ENCODE measurements around the gene DIRAS1.

Gene DIRAS1, protein sequence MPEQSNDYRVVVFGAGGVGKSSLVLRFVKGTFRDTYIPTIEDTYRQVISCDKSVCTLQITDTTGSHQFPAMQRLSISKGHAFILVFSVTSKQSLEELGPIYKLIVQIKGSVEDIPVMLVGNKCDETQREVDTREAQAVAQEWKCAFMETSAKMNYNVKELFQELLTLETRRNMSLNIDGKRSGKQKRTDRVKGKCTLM

GRCh38 chr19:2720777-2721569, at the start of gene DIRAS1:
Gene DIRAS1 (minus strand): TSS chr19:2721372. CDS start chr19:2717806, 3,566 bp downstream.
- DNase-seq (ENCODE audit: low read depth, low spot score), result no peak

- DNase-seq (ENCODE audit: low read depth, low spot score), result no peak
Observed at GRCh38 chr19:2770055-2771013, 49.2 kb upstream of the DIRAS1 start.

GRCh38 chr19:2769218-2769617, 48.0 kb upstream of the DIRAS1 start:
- DNase-seq (ENCODE audit: low read depth, low spot score), result no peak

- no peak for DNase-seq (ENCODE audit: low read depth, low spot score)
Observed at GRCh38 chr19:2768365-2769132, 47.4 kb upstream of the DIRAS1 start.

- no peak for DNase-seq (ENCODE audit: low read depth, low spot score)
Observed at GRCh38 chr19:2767688-2768087, 46.5 kb upstream of the DIRAS1 start.

DNA sequence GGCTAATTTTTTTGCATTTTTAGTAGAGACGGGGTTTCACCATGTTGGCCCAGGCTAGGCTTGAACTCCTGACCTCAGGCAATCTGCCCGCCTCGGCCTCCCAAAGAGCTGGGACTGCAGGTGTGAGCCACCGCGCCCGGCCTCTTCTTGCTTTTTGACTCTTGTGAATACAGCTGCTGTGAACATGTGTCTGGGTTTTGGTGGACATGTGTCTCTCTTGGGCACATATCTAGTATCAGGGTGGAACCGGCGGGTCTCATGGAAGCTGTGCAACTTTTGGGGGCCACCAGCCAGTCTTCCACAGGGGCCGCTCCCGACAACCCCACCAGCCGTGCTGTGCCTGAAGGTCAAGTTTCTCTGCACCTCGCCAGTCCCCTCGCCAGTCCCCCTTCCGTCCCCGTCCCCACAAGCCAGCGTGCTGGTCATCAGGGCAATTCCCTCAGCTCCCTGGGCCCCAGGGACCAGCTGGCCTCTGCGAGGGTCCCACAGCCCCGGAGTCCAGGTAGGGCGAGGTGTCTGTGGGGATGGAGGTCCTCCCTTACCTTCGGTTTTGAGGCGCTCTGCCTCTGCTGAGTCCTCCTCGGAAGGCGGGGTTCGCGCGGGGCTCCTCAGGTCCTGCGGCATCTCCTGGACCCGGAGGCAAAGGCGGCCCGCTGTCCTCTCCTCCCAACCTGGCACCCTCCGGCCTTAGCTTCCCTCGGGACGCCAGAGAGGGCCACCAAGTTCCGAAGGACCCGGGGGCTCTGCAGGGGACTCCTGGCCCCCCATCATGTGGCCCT, 45.6 kb upstream of the DIRAS1 start:
- no peak for DNase-seq (ENCODE audit: low read depth, low spot score)

- DNase-seq (ENCODE audit: low read depth, low spot score), result no peak
Observed at GRCh38 chr19:2765376-2765775, 44.2 kb upstream of the DIRAS1 start.

- DNase-seq (ENCODE audit: low read depth, low spot score), result no peak
Observed at GRCh38 chr19:2764945-2765344, 43.8 kb upstream of the DIRAS1 start.

DNA sequence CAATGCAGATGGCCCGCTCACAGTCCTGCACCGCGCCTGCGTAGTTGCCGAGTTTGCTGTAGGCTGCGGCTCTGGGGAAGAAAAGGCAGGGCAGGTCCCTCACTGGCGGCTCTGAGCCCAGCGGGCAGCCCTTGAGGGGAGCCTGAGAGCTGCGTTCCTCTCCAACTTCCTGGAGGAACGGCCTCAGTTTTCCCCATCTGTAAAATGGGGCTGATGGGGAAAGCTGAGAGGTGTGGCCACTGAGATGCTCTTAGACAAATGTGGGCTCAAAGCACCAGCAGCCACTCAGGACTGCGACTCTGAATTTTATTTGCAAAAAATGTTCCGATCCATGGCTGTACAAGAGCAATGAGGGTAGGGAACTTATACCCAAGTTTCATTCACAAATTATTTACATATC, 42.5 kb upstream of the DIRAS1 start:
- no peak for DNase-seq (ENCODE audit: low read depth, low spot score)

DNA sequence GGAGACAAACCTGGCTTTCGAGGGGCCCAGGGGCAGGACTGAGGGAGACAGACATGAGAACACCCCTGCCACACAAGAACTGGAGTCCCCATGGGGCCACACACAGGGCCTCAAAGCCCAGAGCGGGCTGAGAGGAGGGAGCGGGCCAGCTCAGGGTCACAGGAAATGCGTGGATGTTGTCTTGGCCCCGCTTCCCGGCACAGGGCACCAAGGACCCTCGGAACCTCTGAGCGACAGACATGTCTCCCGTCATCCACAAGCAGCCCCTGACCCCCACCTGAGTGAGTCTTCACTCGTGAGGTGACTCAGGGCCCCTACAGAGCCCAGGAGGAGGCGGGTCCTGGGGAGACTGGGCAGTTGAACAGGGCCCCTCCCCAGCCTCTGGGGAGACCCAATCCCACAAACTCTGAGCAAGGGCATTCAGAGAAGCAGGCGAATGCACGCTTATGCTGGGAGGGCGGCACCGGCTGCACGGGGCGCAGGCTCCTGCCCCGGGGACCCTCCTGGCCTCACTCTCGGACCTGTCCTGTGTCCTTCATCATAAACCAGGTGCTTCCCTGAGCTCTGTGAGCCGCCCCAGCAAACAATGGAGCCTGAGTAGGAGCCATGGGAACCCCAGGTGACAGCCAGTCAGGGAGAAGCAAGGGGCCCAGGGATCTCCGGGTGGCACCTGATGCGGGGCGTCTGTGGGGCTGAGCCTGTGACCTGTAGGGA, 41.8 kb upstream of the DIRAS1 start:
- no peak for DNase-seq (ENCODE audit: low read depth, low spot score)

DNA sequence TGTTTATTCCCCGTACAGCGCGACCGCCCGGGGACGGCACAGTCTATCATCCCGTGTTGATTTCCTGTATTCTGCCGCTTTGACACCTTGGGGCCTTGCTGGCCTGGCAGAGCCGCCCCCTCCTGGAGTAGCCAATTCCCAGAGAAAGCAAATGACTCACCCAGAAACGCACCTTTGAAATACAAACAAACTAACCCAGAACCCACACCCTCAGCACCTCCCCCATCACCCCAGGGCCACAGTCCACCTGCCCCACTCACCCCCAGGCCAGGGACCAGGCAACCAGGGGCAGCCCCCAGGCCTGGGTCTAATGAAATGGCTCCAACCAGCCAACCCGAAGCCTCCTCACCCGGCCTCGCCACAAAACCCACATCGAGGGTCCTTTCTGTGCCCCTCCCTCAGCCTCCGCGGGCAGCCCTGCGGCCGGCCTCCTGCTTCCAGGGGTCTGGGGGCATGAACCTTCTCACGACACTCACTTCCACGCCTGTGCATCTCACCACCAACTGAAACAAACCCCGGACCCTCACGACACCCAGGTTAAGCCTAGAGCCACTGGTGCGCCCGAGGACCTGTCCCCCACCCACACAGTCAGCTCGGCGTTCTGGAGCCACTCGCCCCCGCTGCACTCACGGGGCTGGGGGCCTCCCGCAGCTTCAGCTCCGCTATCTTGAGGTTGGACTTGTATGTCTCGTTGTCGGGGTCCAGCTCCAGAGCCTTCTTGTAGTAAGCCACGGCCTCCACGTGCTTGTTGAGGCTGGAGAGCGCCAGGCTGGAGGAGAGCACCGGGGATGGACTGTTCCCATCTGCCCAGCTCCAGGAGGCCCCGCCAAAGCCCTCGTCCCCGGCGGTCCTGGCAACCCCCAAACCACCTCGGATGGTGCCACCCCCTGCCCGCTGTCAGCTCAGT, 41.0 kb upstream of the DIRAS1 start:
- no peak for DNase-seq (ENCODE audit: low read depth, low spot score)

- DNase-seq (ENCODE audit: low read depth, low spot score), result no peak
Observed at GRCh38 chr19:2761309-2761677, 40.1 kb upstream of the DIRAS1 start.

GRCh38 chr19:2759965-2760364, 38.8 kb upstream of the DIRAS1 start:
- no peak for DNase-seq (ENCODE audit: low read depth, low spot score)

DNA sequence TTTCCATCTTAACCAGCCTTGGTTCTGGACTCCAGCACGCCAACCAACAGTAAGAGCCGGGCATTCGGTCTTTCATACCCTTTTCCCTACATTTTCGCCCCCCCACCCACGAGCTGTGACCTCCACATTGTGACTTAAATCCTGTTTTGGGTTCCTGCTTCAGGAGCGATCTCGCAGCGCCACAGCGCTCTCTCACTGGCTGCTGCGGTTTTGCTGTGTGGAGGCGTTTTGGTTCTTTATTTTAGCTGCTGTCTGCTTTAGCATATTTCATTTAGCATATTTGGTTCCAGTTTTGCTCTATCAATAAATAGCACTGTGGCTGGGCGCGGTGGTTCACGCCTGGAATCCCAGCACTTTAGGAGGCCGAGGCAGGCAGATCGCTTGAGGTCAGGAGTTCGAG, 38.2 kb upstream of the DIRAS1 start:
- no peak for DNase-seq (ENCODE audit: low read depth, low spot score)

DNA sequence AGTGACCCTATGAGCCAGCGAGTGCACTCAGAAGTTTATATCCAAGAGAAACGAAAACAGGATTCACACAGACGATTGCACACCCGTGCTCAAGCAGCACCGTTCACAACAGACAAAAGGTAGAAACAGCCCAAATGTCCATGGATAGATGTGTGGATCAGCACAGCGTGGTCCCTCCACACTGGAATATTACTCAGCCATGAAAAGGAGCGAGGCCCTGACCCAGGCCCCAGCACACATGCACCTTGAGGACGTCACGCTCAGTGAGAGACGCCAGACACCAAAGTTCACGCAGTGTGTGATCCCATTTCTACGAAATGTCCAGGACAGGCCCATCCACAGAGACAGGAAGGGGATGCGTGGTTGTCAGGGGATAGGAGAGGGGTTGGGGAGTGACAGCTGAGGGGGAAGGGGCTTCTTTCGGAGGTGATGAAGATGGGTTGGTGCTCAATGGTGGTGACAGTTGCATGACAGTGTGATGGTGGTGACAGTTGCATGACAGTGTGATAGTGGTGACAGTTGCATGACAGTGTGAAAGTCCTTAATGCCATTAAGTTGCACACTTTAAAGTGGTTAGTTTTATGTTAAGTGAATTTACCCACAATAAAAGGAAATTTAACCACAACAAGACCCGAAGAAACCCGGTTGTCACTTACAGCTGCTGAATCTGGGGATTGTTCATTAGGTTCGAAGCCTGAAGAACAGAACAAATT, 37.6 kb upstream of the DIRAS1 start:
- no peak for DNase-seq (ENCODE audit: low read depth, low spot score)

- no peak for DNase-seq (ENCODE audit: low read depth, low spot score)
Observed at GRCh38 chr19:2756921-2757881, 36.0 kb upstream of the DIRAS1 start.

DNA sequence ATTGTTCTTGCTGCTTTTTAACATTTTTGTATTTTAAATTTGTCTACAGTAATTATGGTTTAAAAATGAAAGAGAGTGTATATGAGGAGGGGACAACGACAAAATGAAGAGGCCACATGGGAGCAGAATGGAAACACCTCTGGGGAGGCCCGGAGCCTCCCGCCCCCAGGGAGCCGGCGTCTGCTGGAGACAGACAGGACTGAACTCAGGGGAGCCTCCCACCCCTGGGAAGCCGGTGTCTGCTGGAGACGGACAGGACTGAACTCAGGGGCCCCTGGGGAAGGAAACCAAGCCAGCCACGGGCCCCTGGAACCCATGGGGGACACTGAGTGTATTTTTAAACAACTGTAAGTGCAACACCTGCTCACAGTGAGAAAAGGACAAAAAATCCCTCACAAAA, 35.3 kb upstream of the DIRAS1 start:
- DNase-seq (ENCODE audit: low read depth, low spot score), result no peak
